Kidney epithelial cell (primary cell): Measurements from ENCODE around the gene RASGRP4. TPM values are rescaled to one million over a fixed set of nuclear protein-coding genes. Genes with fewer than 3 reads are reported as not detected.

Experiments
- DNase-seq: peaks from one replicate; pipeline ENCODE4 v3.0.0-alpha.2; 2010; ENCODE audit warnings: low read depth
- H3K27me3 ChIP-seq: 2 replicates; pipeline ENCODE4 v1.6.0; 2011; ENCODE audit warnings: low read length; ENCODE audit not compliant: control insufficient read depth, insufficient read depth
- H3K36me3 ChIP-seq: 2 replicates; pipeline ENCODE4 v1.5.1; 2011; ENCODE audit warnings: low read length; ENCODE audit not compliant: control insufficient read depth, insufficient read depth
- H3K4me3 ChIP-seq: 2 replicates; pipeline ENCODE4 v1.5.1; 2011; ENCODE audit warnings: low read depth, mild to moderate bottlenecking, control low read depth, low read length
- total RNA-seq: library from RNA; depleted of rRNA; stranded (reverse); fragments of >200 nt; gene quantifications from 2 replicates; pipeline ENCODE4 v1.2.3, GENCODE V29; 2015
- TF ChIP-seq, protein P1 (sequence below): IDR thresholded peaks from 2 replicates; pipeline ENCODE4 v1.5.1; 2011; ENCODE audit warnings: mild to moderate bottlenecking, moderate library complexity, low read length, control low read depth, inconsistent platforms; ENCODE audit not compliant: insufficient read depth, poor library complexity, severe bottlenecking

RASGRP4 gene
- total RNA-seq, 1 donor from 2014 or later = not detected

DNA sequence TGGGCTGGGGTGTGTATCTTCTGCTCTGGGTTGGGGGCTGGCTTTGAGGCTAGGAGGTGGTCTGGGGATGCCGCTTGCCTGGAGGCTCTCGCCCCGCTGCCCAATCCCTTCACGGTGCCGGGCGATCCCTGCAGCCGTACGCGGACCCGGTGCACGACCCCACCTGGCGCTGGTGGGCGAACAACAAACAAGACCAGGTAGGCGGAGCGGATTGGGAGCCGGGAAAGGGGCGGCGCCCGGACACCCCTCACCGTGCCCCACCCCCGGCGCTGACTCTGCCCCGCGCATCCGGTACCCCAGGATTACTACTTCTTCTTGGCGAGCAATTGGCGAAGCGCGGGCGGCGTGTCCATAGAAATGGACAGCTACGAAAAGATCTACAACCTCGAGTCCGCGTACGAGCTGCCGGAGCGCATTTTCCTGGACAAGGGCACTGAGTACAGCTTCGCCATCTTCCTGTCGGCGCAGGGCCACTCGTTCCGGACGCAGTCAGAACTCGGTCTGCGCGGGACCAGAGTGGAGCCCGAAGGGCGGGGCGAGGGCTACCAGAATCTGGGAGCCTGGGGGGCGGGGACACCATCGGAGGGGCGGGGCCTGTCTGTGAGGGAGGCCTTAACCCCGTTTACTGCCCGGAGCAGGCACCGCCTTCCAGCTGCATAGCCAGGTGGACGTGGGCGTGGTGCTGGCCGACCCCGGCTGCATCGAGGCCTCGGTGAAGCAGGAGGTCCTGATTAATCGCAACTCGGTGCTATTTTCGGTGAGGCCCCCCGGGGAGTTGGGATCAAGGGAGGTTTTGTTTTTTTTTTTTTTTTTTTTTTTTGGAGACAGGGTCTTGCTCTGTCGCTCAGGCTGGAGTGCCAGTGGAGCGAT, 63.7 kb downstream of the RASGRP4 start:
- TF ChIP-seq, protein P1, sequence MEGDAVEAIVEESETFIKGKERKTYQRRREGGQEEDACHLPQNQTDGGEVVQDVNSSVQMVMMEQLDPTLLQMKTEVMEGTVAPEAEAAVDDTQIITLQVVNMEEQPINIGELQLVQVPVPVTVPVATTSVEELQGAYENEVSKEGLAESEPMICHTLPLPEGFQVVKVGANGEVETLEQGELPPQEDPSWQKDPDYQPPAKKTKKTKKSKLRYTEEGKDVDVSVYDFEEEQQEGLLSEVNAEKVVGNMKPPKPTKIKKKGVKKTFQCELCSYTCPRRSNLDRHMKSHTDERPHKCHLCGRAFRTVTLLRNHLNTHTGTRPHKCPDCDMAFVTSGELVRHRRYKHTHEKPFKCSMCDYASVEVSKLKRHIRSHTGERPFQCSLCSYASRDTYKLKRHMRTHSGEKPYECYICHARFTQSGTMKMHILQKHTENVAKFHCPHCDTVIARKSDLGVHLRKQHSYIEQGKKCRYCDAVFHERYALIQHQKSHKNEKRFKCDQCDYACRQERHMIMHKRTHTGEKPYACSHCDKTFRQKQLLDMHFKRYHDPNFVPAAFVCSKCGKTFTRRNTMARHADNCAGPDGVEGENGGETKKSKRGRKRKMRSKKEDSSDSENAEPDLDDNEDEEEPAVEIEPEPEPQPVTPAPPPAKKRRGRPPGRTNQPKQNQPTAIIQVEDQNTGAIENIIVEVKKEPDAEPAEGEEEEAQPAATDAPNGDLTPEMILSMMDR = no peak
- Histone ChIP-seq H3K4me3 (peak overlapping the region; percentile 58), H3K36me3 (no peaks in the 10 kb centered on the region), H3K27me3 (peaks cover 38% of the 10 kb centered on the region)
- no peak for DNase-seq

DNA sequence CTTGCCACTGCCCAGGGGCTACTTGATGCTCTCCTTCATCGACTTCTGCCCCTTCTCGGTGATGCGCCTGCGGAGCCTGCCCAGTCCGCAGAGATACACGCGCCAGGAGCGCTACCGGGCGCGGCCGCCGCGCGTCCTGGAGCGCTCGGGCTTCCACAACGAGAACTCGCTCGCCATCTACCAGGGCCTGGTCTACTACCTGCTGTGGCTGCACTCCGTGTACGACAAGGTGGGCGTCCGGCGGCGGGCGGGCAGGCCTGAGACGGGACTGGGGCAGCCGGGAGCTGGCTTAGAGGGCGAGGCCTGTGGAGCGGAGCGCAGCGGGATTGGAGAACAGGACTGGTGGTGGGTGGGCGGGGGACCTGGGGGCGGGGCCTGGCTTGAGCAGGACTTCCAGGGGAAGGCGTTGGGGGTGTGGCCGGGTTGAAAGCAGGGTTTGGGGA, 64.4 kb downstream of the RASGRP4 start:
- DNase-seq = peak; percentile 50

DNA sequence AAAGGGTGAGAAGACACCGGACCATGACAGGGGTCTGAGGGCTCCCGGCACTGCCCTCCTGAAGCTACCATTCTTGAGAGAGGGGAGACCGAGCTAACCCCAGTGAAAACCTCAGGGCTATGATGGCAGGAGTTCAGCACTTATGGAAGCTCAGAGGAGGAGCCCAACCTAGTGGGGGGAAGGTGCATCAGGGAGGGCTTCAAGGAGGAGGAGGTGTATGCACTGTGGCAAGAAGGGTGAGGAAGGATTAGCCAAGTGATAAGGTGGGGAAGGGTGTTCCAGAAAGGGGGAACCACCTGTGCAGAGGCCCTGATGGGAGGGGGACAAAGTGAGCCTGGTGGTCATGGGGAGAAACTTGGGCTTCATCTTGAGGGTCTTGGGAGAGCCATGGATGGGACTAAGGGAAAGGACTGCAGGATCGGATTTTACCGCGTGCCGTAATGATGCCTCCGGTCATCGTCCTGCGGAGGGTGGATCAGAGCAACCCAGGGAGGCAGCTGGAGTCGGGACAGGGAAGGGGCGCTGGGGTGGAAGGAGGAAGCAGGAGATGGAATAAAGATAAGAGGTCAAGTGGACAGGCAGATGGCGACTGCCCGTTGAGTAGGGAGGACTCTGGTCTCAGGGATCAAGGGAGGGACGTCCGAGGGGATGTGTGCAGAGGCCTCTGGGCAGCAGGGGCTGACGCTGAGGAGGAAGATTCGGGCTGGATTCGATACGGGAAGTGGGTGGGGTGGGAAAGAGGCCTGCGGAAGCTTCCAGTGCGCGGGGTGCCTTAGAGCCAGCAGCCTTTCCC, 65.0 kb downstream of the RASGRP4 start:
- DNase-seq = no peak
- peaks cover 47% of the 10 kb centered on the region for H3K27me3 ChIP-seq
- no peaks in the 10 kb centered on the region for H3K36me3 ChIP-seq
- H3K4me3 ChIP-seq = peak overlapping the region; percentile 58
- TF ChIP-seq, protein P1 = no peak

More for the DNA sequence above, 64.4 kb downstream of the RASGRP4 start:
- Histone ChIP-seq H3K27me3 (peaks cover 41% of the 10 kb centered on the region), H3K36me3 (no peaks in the 10 kb centered on the region), H3K4me3 (peak overlapping the region; percentile 58)
- TF ChIP-seq, protein P1 = no peak

DNA sequence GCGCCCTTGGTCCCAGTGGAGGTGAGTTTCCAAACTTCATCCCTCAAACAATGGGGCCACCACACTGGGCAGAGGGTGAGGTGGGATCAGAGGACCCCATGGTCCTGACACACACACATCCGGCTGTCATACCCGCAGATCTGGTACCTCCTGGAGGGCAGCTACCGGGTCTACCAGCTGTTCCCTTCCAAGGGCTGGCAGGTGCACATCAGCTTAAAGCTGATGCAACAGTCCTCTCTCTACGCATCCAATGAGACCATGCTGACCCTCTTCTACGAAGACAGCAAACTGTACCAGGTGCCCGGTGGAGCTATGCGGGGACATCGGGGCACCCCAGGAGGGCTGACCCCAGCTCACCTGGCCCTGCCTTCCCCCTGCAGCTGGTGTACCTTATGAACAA, 65.7 kb downstream of the RASGRP4 start:
- TF ChIP-seq, protein P1 = no peak
- Histone ChIP-seq H3K27me3 (peaks cover 47% of the 10 kb centered on the region), H3K4me3 (no peak overlapping the region), H3K36me3 (no peaks in the 10 kb centered on the region)
- no peak for DNase-seq

DNA sequence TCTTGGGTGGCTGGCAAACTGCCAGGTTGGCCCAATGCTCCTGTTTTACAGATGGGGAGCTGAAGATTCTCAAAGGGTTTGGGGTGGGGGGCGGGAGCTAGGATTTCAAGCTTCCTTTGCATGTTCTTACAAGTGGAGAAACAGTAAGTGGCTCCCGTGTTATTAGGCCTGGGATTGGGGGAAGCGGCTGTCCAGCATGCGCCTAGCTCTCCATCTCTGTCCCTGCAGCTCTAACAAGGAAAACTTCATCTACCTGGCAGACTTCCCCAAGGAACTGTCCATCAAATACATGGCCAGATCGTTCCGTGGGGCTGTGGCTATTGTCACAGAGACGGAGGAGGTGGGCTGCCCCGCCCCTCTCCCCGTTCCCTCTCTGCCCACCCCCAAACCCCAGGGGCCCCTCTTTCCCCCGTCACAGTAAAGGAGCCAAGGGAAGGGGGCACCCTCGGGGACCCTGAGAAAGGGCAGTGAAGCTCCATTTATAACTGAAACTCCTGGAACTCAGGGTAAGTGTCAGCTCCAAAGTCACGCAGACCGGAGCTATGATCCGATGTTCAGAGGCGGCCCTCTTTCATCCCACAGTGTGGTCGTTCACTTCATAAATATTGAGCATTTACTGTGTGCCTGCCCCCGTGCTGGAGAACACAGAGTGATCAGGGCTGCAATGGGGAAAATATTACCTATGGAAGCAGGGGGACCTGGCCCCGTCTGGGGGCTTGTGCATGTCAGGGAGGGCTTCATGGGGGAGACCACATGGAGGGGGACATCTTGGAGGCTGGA, 66.6 kb downstream of the RASGRP4 start:
- H3K27me3 ChIP-seq = peaks cover 50% of the 10 kb centered on the region
- TF ChIP-seq, protein P1 = no peak

More for the DNA sequence above, 66.6 kb downstream of the RASGRP4 start:
- H3K4me3 ChIP-seq = no peak overlapping the region
- DNase-seq = no peak
- H3K36me3 ChIP-seq = no peaks in the 10 kb centered on the region

Other genes starting within 250 kb of the RASGRP4 start
- 1.5 and 2.1 TPM in 2 replicates for gene DPF1, start 202.0 kb downstream of the RASGRP4 start, total RNA-seq
- 1.6 and 5.3 TPM in 2 replicates for gene PPP1R14A, start 169.8 kb downstream of the RASGRP4 start, total RNA-seq
- 591 and 806 TPM in 2 replicates for gene SPINT2, start 161.6 kb downstream of the RASGRP4 start, total RNA-seq
- gene C19orf33, start 122.0 kb downstream of the RASGRP4 start, total RNA-seq = 273 and 300 TPM in 2 replicates
- 66.7 and 80.6 TPM in 2 replicates for gene YIF1B, start 110.3 kb downstream of the RASGRP4 start, total RNA-seq
- 3.6 and 4.1 TPM in 2 replicates for gene KCNK6, start 106.4 kb downstream of the RASGRP4 start, total RNA-seq
- gene CATSPERG, start 90.4 kb downstream of the RASGRP4 start, total RNA-seq = 1.2 and 1.7 TPM in 2 replicates
- 316 and 367 TPM in 2 replicates for gene PSMD8, start 51.6 kb downstream of the RASGRP4 start, total RNA-seq
- 0.07 and 1.4 TPM in 2 replicates for gene GGN, start 38.2 kb downstream of the RASGRP4 start, total RNA-seq
- gene SPRED3, start 37.5 kb downstream of the RASGRP4 start, total RNA-seq = 4.3 and 4.5 TPM in 2 replicates
- 17.8 and 22.2 TPM in 2 replicates for gene FAM98C, start 23.1 kb downstream of the RASGRP4 start, total RNA-seq
- 0.07 and 0.17 TPM in 2 replicates for gene RYR1, start 7.5 kb upstream of the RASGRP4 start, total RNA-seq
- gene MAP4K1, start 191.7 kb upstream of the RASGRP4 start, total RNA-seq = 1.3 and 4.7 TPM in 2 replicates
- gene EIF3K, start 193.0 kb upstream of the RASGRP4 start, total RNA-seq = 644 and 653 TPM in 2 replicates
- gene ACTN4, start 221.4 kb upstream of the RASGRP4 start, total RNA-seq = 821 and 971 TPM in 2 replicates